HG03175 (cell line): ENCODE results near the gene RAB1A.

ENCODE experiments used
- ATAC-seq: cut with Tn5 transposase; IDR thresholded peaks from one replicate; pipeline ENCODE4 v1.9.1; 2021; ENCODE audit warnings: mild to moderate bottlenecking, moderate library complexity; ENCODE audit not compliant: unreplicated experiment

Gene RAB1A

GRCh38 chr2:65040400-65041261 lies 89.3 kb downstream of the RAB1A start:
- ATAC-seq = peak; percentile 86

GRCh38 chr2:65039640-65040039 lies 90.3 kb downstream of the RAB1A start:
- no peak for ATAC-seq

GRCh38 chr2:65037178-65037577 lies 92.7 kb downstream of the RAB1A start:
- no peak for ATAC-seq
